HL-60 (cell line): ENCODE data around the gene WDR70.

Experiments
- DNase-seq, 2 experiments: peaks; one replicate each; pipeline ENCODE4 v3.0.0-alpha.2; 2010 to 2020; ENCODE audit warnings: low read depth in 1 of 2, low spot score in 1 of 2
- H3K27ac ChIP-seq: fragments of 250-450 bp; sonication (Bioruptor Pico); replicated peaks from 2 replicates; pipeline ENCODE4 v1.5.1; 2020; ENCODE audit warnings: mild to moderate bottlenecking, moderate library complexity
- H3K27me3 ChIP-seq: fragments of 250-450 bp; sonication (Bioruptor Pico); 2 replicates; pipeline ENCODE4 v1.5.1; 2021; ENCODE audit warnings: mild to moderate bottlenecking, moderate library complexity; ENCODE audit not compliant: insufficient read depth, poor library complexity, severe bottlenecking
- H3K4me3 ChIP-seq: replicated peaks from 2 replicates; pipeline ENCODE4 v1.5.1; 2011; ENCODE audit warnings: mild to moderate bottlenecking, control low read depth, low read length; ENCODE audit not compliant: insufficient read depth
- CTCF ChIP-seq: IDR thresholded peaks from one replicate; pipeline ENCODE4 v1.5.1; 2011; ENCODE audit warnings: low read length, control low read depth, inconsistent platforms; ENCODE audit not compliant: insufficient read depth
- GABPA ChIP-seq: IDR thresholded peaks from 2 replicates; pipeline ENCODE4 v1.6.1; 2012; ENCODE audit warnings: low read depth
- POLR2AphosphoS5 ChIP-seq: IDR thresholded peaks from 2 replicates; pipeline ENCODE4 v1.6.1; 2012; ENCODE audit warnings: low read depth
- REST ChIP-seq: IDR thresholded peaks from 2 replicates; pipeline ENCODE4 v1.6.1; 2012; ENCODE audit warnings: low read depth; ENCODE audit not compliant: insufficient replicate concordance
- SPI1 ChIP-seq: IDR thresholded peaks from 2 replicates; pipeline ENCODE4 v1.6.1; 2012; ENCODE audit warnings: low read depth, mild to moderate bottlenecking, borderline replicate concordance

Gene WDR70

DNA sequence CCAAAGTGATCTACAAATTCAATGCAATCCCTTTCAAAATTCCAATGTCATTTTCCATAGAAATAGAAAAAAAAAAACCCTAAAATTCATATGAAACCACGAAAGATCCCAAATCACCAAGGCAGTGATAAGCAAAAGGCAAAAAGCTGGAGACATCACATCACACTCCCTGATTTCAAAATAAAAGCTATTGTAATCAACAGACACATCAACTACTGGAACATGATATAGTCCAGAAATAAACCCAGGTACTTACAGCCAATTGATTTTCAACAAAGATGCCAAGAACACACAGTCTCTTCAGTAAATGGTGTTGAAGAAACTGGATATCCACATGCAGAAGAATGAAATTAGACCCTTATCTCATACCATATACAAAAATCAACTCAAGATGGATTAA is 224.0 kb downstream of the WDR70 start:
- H3K27ac ChIP-seq: no peak overlapping the region
- DNase-seq: no peak
- H3K27me3 ChIP-seq: no peaks in the 10 kb centered on the region
- TF ChIP-seq REST (no peak), SPI1 (no peak)
- no peak overlapping the region for H3K4me3 ChIP-seq

DNA sequence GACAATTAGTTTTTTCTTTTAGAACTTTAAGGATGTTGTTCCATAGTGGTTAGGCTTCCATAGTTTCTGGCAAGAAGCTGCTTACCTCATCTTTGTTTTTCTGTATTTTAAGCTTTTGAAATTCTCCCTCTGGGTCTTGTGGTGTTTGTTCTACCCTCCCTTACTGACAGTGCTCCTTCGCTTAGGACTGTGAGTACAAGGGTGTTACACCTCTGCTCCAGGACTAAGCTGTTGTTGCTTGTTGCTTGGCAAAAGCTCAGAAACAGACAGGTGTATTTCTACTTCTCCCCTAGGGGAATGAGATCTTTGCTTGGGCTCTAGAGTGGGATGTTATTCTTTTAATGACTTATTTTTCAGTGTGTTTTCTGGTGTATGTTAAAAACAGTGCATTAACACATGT is 225.2 kb downstream of the WDR70 start:
- Histone ChIP-seq H3K4me3 (no peak overlapping the region), H3K27ac (no peak overlapping the region), H3K27me3 (no peaks in the 10 kb centered on the region)
- DNase-seq: no peak
- no peak for TF ChIP-seq GABPA
- TF ChIP-seq SPI1: no peak
- TF ChIP-seq REST: no peak
- TF ChIP-seq POLR2AphosphoS5: no peak
- TF ChIP-seq CTCF: no peak

DNA sequence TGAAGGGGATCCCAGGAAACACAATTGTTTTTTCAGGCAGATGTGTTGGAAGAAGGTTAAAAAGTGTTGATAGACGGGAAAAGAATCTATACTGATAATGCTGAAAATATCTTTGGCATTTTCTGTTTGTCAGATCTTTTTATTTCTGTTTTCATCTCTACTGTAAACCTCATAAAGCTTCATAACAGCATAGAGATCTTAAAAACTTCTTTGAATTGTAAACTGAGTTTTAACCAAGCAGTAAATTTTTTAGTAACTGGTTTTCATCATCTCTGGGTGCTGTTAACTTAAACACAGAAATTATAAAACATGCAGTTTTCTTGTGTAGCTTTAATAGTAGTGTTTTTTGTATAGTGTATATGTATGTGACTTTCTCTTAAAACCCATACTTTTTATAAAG is 227.0 kb downstream of the WDR70 start:
- no peaks in the 10 kb centered on the region for H3K27me3 ChIP-seq
- H3K4me3 ChIP-seq: no peak overlapping the region
- no peak for DNase-seq
- no peak for TF ChIP-seq GABPA
- TF ChIP-seq POLR2AphosphoS5: no peak
- no peak for TF ChIP-seq CTCF
- no peak for TF ChIP-seq SPI1
- TF ChIP-seq REST: no peak
- H3K27ac ChIP-seq: no peak overlapping the region
